GM19043 (cell line): ENCODE results near the gene APP.

Experiments
- ATAC-seq: cut with Tn5 transposase; IDR thresholded peaks from one replicate; pipeline ENCODE4 v1.9.1; 2021; ENCODE audit warnings: low read depth; ENCODE audit not compliant: unreplicated experiment

APP gene

GRCh38 chr21:26170471-26171257, at the start of gene APP:
Gene APP, minus strand, starts transcription at chr21:26170770. Its CDS starts 150 bp downstream, at chr21:26170620.
- peak; percentile 79 for ATAC-seq

GRCh38 chr21:26212220-26212619, 41.6 kb upstream of the APP start:
- ATAC-seq, result no peak

DNA sequence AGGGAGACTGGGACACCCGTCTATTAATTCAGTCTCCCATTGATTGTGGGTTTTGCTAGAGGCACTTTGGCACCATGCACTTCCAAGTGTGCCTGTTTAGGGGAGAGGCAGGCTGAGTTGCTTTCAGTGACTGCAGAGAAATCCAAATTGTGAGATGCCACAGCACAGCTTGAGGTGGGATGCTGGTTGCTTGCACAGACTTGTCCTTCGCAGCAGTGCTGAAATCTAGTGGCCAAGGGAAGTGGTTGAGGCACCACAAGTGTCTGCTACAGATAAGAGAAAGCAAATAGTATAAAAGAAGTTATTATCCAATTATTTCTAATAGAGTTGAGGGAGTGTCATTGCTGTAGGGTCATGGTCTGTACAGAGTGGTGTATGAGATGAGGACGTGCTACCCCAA, 40.0 kb upstream of the APP start:
- ATAC-seq, result no peak

DNA sequence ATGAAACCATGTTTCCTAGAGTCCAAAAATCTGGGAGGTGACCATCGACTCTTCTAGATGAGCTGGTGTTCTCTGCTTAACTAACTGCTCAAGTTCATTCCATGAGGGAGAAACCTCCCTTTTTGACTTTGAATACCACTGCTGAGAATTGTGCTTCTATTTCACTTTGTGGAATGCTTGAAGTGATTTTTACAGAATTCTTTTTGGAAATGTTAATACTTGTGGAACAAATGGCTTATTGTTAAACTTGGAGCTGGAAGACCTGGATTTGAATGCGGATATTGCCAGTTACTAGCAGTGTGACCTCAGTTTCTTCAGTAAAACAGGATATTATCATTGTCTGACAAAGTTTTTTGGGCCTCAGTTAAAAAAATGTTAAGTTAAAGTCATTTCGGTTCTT, 36.5 kb upstream of the APP start:
- ATAC-seq, result no peak

GRCh38 chr21:26199456-26199855, 28.9 kb upstream of the APP start:
- ATAC-seq, result no peak

- ATAC-seq, result no peak
Measured at GRCh38 chr21:26195708-26196107, 25.1 kb upstream of the APP start.

GRCh38 chr21:26194811-26195251, 24.3 kb upstream of the APP start:
- no peak for ATAC-seq

DNA sequence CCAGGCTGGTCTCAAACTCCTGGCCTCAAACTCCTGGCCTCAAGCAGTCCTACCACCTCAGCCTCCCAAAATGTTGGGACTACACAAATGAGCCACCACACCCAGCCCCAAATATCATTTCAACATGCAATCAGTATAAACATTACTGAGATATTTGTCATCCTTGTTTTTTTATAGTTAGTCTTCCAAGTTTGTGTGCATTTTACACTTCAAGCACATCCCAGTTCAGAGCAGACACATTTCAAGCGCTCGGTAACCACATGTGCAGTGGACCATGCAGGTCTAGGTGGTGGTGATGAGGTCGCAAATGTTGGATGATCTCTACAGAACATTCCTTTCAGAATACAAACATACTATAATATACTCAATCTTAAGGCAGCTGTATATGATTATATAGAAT, 23.8 kb upstream of the APP start:
- no peak for ATAC-seq

- no peak for ATAC-seq
Measured at GRCh38 chr21:26191609-26192008, 21.0 kb upstream of the APP start.

DNA sequence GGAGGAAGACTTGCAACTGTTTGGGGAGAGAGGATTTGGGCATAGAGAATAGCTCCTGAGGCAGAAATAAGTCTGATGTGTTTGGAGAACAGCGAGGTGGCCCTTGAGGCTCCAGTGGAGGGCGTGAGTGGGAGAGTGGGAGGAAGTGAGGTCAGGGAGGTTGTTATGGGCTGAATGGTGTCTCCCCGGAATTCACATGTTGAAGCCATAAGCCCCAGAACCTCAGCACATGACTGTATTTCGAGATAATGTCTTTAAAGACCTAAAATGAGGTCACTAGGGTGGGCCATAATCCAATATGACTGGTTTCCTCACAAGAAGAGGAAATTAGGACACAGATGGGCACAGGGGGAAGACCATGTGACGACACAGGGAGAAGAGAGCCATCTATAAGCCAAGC, 17.9 kb upstream of the APP start:
- ATAC-seq, result no peak

DNA sequence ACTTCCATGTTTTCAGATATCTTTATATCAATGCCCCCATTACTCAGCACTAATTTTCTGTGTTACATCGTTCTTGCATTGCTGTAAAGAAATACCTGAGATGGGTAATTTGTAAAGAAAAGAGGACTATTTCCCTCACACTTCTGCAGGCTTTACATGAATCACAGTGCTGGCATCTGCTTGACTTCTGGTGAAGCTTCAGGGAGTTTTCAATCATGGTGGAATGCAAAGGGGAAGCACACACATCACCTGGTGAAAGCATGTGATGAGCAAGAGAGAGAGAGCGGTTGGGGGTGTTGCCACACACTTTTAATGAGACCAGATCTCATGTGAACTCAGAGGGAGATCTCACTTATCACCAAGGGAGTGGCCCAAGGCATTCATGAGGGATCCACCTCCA, 14.9 kb upstream of the APP start:
- ATAC-seq, result no peak

- ATAC-seq, result no peak
Measured at GRCh38 chr21:26185021-26185420, 14.5 kb upstream of the APP start.

- no peak for ATAC-seq
Measured at GRCh38 chr21:26179501-26179900, 8.9 kb upstream of the APP start.

GRCh38 chr21:26177746-26178426, 7.3 kb upstream of the APP start:
- ATAC-seq, result peak; percentile 73

DNA sequence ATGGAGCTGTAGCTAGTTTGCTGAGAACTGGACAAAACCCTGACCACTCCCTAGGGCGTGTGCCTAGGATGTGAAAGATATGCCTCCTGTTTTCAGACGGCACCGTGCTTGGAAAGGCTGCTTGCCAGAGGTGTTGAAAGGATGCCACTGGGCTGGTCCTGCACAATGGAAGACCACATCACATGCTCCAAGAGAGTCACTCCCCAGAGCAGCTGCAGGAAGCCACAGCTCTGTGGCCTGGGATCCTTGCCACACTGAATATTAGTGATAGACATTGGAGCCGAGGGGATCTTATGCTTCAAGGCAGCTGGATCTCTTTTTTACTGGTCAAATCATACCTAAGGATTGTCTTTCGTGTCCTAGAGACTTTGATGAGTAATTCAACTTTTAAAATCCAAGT, 6.6 kb upstream of the APP start:
- no peak for ATAC-seq

DNA sequence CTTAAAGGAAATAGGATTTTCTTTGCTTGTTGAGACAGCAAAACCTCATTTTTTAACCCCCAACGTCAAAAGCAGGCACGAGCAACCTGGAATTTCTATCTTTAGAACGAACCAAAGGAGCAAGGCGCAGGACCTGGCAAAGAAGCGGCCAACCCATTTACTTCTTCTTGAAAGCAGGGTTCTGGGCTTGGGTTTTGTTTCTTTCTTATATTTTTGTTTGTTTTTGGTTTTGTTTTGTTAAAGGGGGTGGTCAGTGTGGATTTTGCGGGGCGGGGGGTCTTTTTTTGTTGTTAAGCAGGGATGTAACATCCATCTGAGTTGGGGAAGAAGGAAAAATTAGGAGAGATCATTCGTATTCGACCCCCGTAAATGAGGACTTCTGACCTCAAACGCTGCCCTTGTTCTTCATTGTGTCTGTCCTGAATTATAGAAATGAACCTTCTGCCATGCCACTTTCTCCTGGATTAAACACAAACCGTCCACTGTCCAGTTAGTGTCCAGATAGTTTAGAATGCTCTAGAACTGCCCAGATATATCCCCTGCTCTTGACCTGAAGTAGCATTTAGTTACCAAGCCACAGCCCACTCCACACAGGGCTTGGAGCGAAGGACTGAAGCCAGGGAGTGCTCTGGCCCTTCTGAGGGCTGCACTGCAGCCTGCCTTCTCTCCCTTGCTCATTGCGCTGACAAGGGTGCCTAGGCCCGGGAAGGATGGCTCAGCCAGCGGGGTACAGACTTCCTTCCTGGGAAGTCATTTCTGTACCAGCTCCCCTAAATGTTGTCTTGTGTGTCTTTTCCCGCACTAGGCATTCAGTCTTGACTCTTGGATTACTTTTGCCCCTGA, 909 bp upstream of the APP start:
- ATAC-seq, result no peak

- peak; percentile 23 for ATAC-seq
Measured at GRCh38 chr21:26169611-26170470, 729 bp downstream of the APP start.

- ATAC-seq, result peak; percentile 49
Measured at GRCh38 chr21:26169061-26169610, 1.4 kb downstream of the APP start.

DNA sequence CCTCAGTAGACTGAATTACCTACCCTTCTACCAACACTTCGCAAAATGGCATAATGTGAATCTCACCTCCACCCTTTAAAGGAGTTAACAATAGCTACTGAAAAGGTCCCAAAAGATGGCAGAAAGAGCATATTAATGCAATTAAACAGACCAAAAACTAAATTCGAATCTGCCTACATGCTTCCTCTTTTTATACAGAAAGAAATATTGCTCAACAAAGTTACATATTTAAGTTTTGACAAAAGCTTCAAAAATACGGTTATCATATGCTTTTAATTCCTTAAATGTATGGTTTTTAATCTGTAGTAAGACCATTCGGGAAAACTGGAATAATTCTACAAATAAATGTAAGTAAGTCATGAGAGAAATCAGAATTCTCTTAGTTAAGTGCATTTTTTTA, 2.2 kb downstream of the APP start:
- ATAC-seq, result no peak

GRCh38 chr21:26167593-26167992, 3.0 kb downstream of the APP start:
- ATAC-seq, result no peak
